CD4-positive, alpha-beta T cell treated with Interleukin-15 for 1 hour (primary cell): ENCODE data around the gene CHRNA4.
"Not testable (repeated sequence)": the region's sequence is repeated elsewhere in the genome, so short reads cannot be mapped to it uniquely, and the experiment has no call there.

Source experiments
- DNase-seq: peaks from one replicate; pipeline ENCODE4 v3.0.0-alpha.2; 2020

CHRNA4 gene

GRCh38 chr20:63347950-63348827 is 13.0 kb downstream of the CHRNA4 start:
- no peak for DNase-seq

GRCh38 chr20:63347081-63347741 is 13.9 kb downstream of the CHRNA4 start:
- DNase-seq: no peak

- no peak for DNase-seq
These were observed 14.7 kb downstream of the CHRNA4 start for GRCh38 chr20:63346131-63347080.

GRCh38 chr20:63345328-63346100 is 15.6 kb downstream of the CHRNA4 start:
- no peak for DNase-seq

GRCh38 chr20:63344616-63345327 is 16.4 kb downstream of the CHRNA4 start:
- no peak for DNase-seq

- no peak for DNase-seq
These were observed 17.4 kb downstream of the CHRNA4 start for GRCh38 chr20:63343460-63344445.

- no peak for DNase-seq
These were observed 18.3 kb downstream of the CHRNA4 start for GRCh38 chr20:63342561-63343459.

- DNase-seq: not testable (repeated sequence)
These were observed 20.9 kb downstream of the CHRNA4 start for GRCh38 chr20:63340158-63340688.

GRCh38 chr20:63339154-63340094 is 21.7 kb downstream of the CHRNA4 start:
- not testable (repeated sequence) for DNase-seq

GRCh38 chr20:63337786-63338420 is 23.2 kb downstream of the CHRNA4 start:
- DNase-seq: no peak

- no peak for DNase-seq
These were observed 24.9 kb downstream of the CHRNA4 start for GRCh38 chr20:63336232-63336752.

- no peak for DNase-seq
These were observed 25.4 kb downstream of the CHRNA4 start for GRCh38 chr20:63335711-63336110.

GRCh38 chr20:63335060-63335459 is 26.1 kb downstream of the CHRNA4 start:
- DNase-seq: not testable (repeated sequence)

- DNase-seq: no peak
These were observed 26.8 kb downstream of the CHRNA4 start for GRCh38 chr20:63334356-63334755.

GRCh38 chr20:63333241-63333836 is 27.8 kb downstream of the CHRNA4 start:
- DNase-seq: no peak

- DNase-seq: no peak
These were observed 28.5 kb downstream of the CHRNA4 start for GRCh38 chr20:63332488-63333240.
